ENCODE data around the gene RPL5. TPM values are rescaled to one million over a fixed set of nuclear protein-coding genes. Genes with fewer than 3 reads are reported as not detected.
A peak's percentile ranks its signal among the peaks of the same experiment; 100 is the strongest.

The RPL5 gene
- total RNA-seq, 1 experiment from 2014 or later = 3,707 TPM

- Histone ChIP-seq H3K27me3 (no peaks in the 10 kb centered on the region), H3K4me1 (peaks cover 5% of the 10 kb centered on the region; the same call in 1 of the 2 replicates), H3K36me3 (no peaks in the 10 kb centered on the region), H3K9me3 (replicated peaks) (no peaks in the 10 kb centered on the region), H3K27ac (no peak overlapping the region), H3K4me3 (no peak overlapping the region)
- no peak for DNase-seq
Measured at GRCh38 chr1:92857817-92858216, 26.0 kb downstream of the RPL5 start.

GRCh38 chr1:92858564-92859399, 26.9 kb downstream of the RPL5 start:
- Histone ChIP-seq H3K4me1 (peaks cover 5% of the 10 kb centered on the region; the same call in 1 of the 2 replicates), H3K27ac (no peak overlapping the region), H3K27me3 (no peaks in the 10 kb centered on the region), H3K36me3 (no peaks in the 10 kb centered on the region), H3K4me3 (no peak overlapping the region), H3K9me3 (replicated peaks) (no peaks in the 10 kb centered on the region)
- DNase-seq = peak; percentile 47 to 87

- no peak overlapping the region for H3K27ac ChIP-seq
- peaks cover 5% of the 10 kb centered on the region; the same call in 1 of the 2 replicates for H3K4me1 ChIP-seq
- no peaks in the 10 kb centered on the region for H3K9me3 ChIP-seq (replicated peaks)
- no peak for DNase-seq
- H3K4me3 ChIP-seq = no peak overlapping the region
- H3K36me3 ChIP-seq = no peaks in the 10 kb centered on the region
- no peaks in the 10 kb centered on the region for H3K27me3 ChIP-seq
Measured at GRCh38 chr1:92859400-92860039, 27.7 kb downstream of the RPL5 start.

- no peaks in the 10 kb centered on the region for H3K36me3 ChIP-seq
- no peaks in the 10 kb centered on the region for H3K27me3 ChIP-seq
- DNase-seq = no peak
- H3K9me3 ChIP-seq (replicated peaks) = no peaks in the 10 kb centered on the region
- peaks cover 5% of the 10 kb centered on the region; the same call in 1 of the 2 replicates for H3K4me1 ChIP-seq
- no peak overlapping the region for H3K4me3 ChIP-seq
- no peak overlapping the region for H3K27ac ChIP-seq
Measured at GRCh38 chr1:92862605-92863004, 30.8 kb downstream of the RPL5 start.

GRCh38 chr1:92864131-92864530, 32.3 kb downstream of the RPL5 start:
- Histone ChIP-seq H3K36me3 (no peaks in the 10 kb centered on the region), H3K4me1 (peaks cover 5% of the 10 kb centered on the region; the same call in 1 of the 2 replicates), H3K9me3 (replicated peaks) (no peaks in the 10 kb centered on the region), H3K27ac (no peak overlapping the region), H3K27me3 (no peaks in the 10 kb centered on the region), H3K4me3 (no peak overlapping the region)
- DNase-seq = no peak

- no peak overlapping the region for H3K4me3 ChIP-seq
- no peaks in the 10 kb centered on the region for H3K4me1 ChIP-seq
- DNase-seq = no peak
- no peak overlapping the region for H3K27ac ChIP-seq
- 0 out of 2 replicates have a peak, but pooled peaks cover 6% of the 10 kb centered on the region for H3K9me3 ChIP-seq (replicated peaks)
- H3K36me3 ChIP-seq = no peaks in the 10 kb centered on the region
- no peaks in the 10 kb centered on the region for H3K27me3 ChIP-seq
Measured at GRCh38 chr1:92870591-92870990, 38.8 kb downstream of the RPL5 start.

GRCh38 chr1:92872719-92873118, 40.9 kb downstream of the RPL5 start:
- H3K4me1 ChIP-seq = no peaks in the 10 kb centered on the region
- H3K27ac ChIP-seq = no peak overlapping the region
- no peak overlapping the region for H3K4me3 ChIP-seq
- H3K27me3 ChIP-seq = no peaks in the 10 kb centered on the region
- DNase-seq = no peak
- 0 out of 2 replicates have a peak, but pooled peaks cover 6% of the 10 kb centered on the region for H3K9me3 ChIP-seq (replicated peaks)
- no peaks in the 10 kb centered on the region for H3K36me3 ChIP-seq

- H3K36me3 ChIP-seq = no peaks in the 10 kb centered on the region
- no peak overlapping the region for H3K27ac ChIP-seq
- H3K4me3 ChIP-seq = no peak overlapping the region
- DNase-seq = no peak
- H3K4me1 ChIP-seq = no peaks in the 10 kb centered on the region
- no peaks in the 10 kb centered on the region for H3K27me3 ChIP-seq
- H3K9me3 ChIP-seq (replicated peaks) = 0 out of 2 replicates have a peak, but pooled peaks cover 6% of the 10 kb centered on the region
Measured at GRCh38 chr1:92874987-92875386, 43.1 kb downstream of the RPL5 start.

GRCh38 chr1:92876351-92876750, 44.5 kb downstream of the RPL5 start:
- H3K27ac ChIP-seq = no peak overlapping the region
- DNase-seq = no peak
- H3K4me1 ChIP-seq = no peaks in the 10 kb centered on the region
- 0 out of 2 replicates have a peak, but pooled peaks cover 6% of the 10 kb centered on the region for H3K9me3 ChIP-seq (replicated peaks)
- H3K27me3 ChIP-seq = no peaks in the 10 kb centered on the region
- H3K36me3 ChIP-seq = no peaks in the 10 kb centered on the region
- no peak overlapping the region for H3K4me3 ChIP-seq

GRCh38 chr1:92877081-92877711, 45.4 kb downstream of the RPL5 start:
- Histone ChIP-seq H3K9me3 (replicated peaks) (0 out of 2 replicates have a peak, but pooled peaks cover 6% of the 10 kb centered on the region), H3K4me3 (no peak overlapping the region), H3K27me3 (no peaks in the 10 kb centered on the region), H3K36me3 (no peaks in the 10 kb centered on the region), H3K4me1 (no peaks in the 10 kb centered on the region), H3K27ac (no peak overlapping the region)
- no peak for DNase-seq

- H3K27me3 ChIP-seq = no peaks in the 10 kb centered on the region
- no peaks in the 10 kb centered on the region for H3K4me1 ChIP-seq
- no peaks in the 10 kb centered on the region for H3K36me3 ChIP-seq
- H3K4me3 ChIP-seq = no peak overlapping the region
- H3K27ac ChIP-seq = no peak overlapping the region
- H3K9me3 ChIP-seq (replicated peaks) = no peaks in the 10 kb centered on the region
- no peak for DNase-seq
Measured at GRCh38 chr1:92877792-92878191, 46.0 kb downstream of the RPL5 start.

GRCh38 chr1:92879316-92879968, 47.6 kb downstream of the RPL5 start:
- H3K9me3 ChIP-seq (replicated peaks) = no peaks in the 10 kb centered on the region
- H3K27me3 ChIP-seq = no peaks in the 10 kb centered on the region
- no peak overlapping the region for H3K4me3 ChIP-seq
- no peak for DNase-seq
- H3K4me1 ChIP-seq = no peaks in the 10 kb centered on the region
- no peaks in the 10 kb centered on the region for H3K36me3 ChIP-seq
- H3K27ac ChIP-seq = no peak overlapping the region

- no peak overlapping the region for H3K4me3 ChIP-seq
- no peak overlapping the region for H3K27ac ChIP-seq
- H3K9me3 ChIP-seq (replicated peaks) = no peaks in the 10 kb centered on the region
- DNase-seq = no peak
- no peaks in the 10 kb centered on the region for H3K36me3 ChIP-seq
- no peaks in the 10 kb centered on the region for H3K27me3 ChIP-seq
- H3K4me1 ChIP-seq = no peaks in the 10 kb centered on the region
Measured at GRCh38 chr1:92881391-92881790, 49.6 kb downstream of the RPL5 start.

GRCh38 chr1:92882819-92883218, 51.0 kb downstream of the RPL5 start:
- H3K4me3 ChIP-seq = no peak overlapping the region
- H3K36me3 ChIP-seq = no peaks in the 10 kb centered on the region
- H3K27me3 ChIP-seq = no peaks in the 10 kb centered on the region
- DNase-seq = no peak
- H3K9me3 ChIP-seq (replicated peaks) = no peaks in the 10 kb centered on the region
- H3K4me1 ChIP-seq = no peaks in the 10 kb centered on the region
- no peak overlapping the region for H3K27ac ChIP-seq

Measured in SJCRH30 (cell line).